ENCODE measurements around the gene ICAM2.

ICAM2 gene

GRCh38 chr17:64040206-64040605 is 19.8 kb upstream of the ICAM2 start:
- in situ Hi-C loops (cut with HindIII; ENCODE audit: low pct_ligation_motif_present, low sequenced_read_pairs) = no loop called here
- H3K27me3 ChIP-seq (replicated peaks) = no peaks in the 10 kb centered on the region
- no peak overlapping the region for H3K4me3 ChIP-seq (ENCODE audit: low read depth, low read length)
- no peak for DNase-seq
- TF ChIP-seq CTCF (IDR thresholded peaks at IDR 0.05; ENCODE audit: low read depth, low read length, missing control alignments) = no peak
- no peaks in the 10 kb centered on the region for H3K36me3 ChIP-seq (replicated peaks)
- no peak overlapping the region for H3K27ac ChIP-seq

- TF ChIP-seq CTCF (IDR thresholded peaks at IDR 0.05; ENCODE audit: low read depth, low read length, missing control alignments) = no peak
- no peak for DNase-seq
- no peaks in the 10 kb centered on the region for H3K36me3 ChIP-seq (replicated peaks)
- in situ Hi-C loops (cut with HindIII; ENCODE audit: low pct_ligation_motif_present, low sequenced_read_pairs) = no loop called here
- H3K27ac ChIP-seq = no peak overlapping the region
- no peaks in the 10 kb centered on the region for H3K27me3 ChIP-seq (replicated peaks)
- no peak overlapping the region for H3K4me3 ChIP-seq (ENCODE audit: low read depth, low read length)
These were observed 18.6 kb upstream of the ICAM2 start for GRCh38 chr17:64039106-64039400.

- DNase-seq = no peak
- H3K27ac ChIP-seq = no peak overlapping the region
- H3K4me3 ChIP-seq (ENCODE audit: low read depth, low read length) = no peak overlapping the region
- no peaks in the 10 kb centered on the region for H3K36me3 ChIP-seq (replicated peaks)
- H3K27me3 ChIP-seq (replicated peaks) = no peaks in the 10 kb centered on the region
- in situ Hi-C loops (cut with HindIII; ENCODE audit: low pct_ligation_motif_present, low sequenced_read_pairs) = no loop called here
- TF ChIP-seq CTCF (IDR thresholded peaks at IDR 0.05; ENCODE audit: low read depth, low read length, missing control alignments) = no peak
These were observed 18.1 kb upstream of the ICAM2 start for GRCh38 chr17:64038331-64039105.

GRCh38 chr17:64037802-64038201 is 17.4 kb upstream of the ICAM2 start:
- in situ Hi-C loops (cut with HindIII; ENCODE audit: low pct_ligation_motif_present, low sequenced_read_pairs) = no loop called here
- no peaks in the 10 kb centered on the region for H3K36me3 ChIP-seq (replicated peaks)
- no peaks in the 10 kb centered on the region for H3K27me3 ChIP-seq (replicated peaks)
- no peak for TF ChIP-seq CTCF (IDR thresholded peaks at IDR 0.05; ENCODE audit: low read depth, low read length, missing control alignments)
- no peak overlapping the region for H3K27ac ChIP-seq
- H3K4me3 ChIP-seq (ENCODE audit: low read depth, low read length) = no peak overlapping the region
- no peak for DNase-seq

- no peak for TF ChIP-seq CTCF (IDR thresholded peaks at IDR 0.05; ENCODE audit: low read depth, low read length, missing control alignments)
- no peak overlapping the region for H3K4me3 ChIP-seq (ENCODE audit: low read depth, low read length)
- no peak for DNase-seq
- H3K27me3 ChIP-seq (replicated peaks) = no peaks in the 10 kb centered on the region
- in situ Hi-C loops (cut with HindIII; ENCODE audit: low pct_ligation_motif_present, low sequenced_read_pairs) = no loop called here
- H3K36me3 ChIP-seq (replicated peaks) = no peaks in the 10 kb centered on the region
- no peak overlapping the region for H3K27ac ChIP-seq
These were observed 16.7 kb upstream of the ICAM2 start for GRCh38 chr17:64037180-64037579.
